GM10248 (cell line): Measurements from ENCODE around the gene VSTM2B.
"Not testable (repeated sequence)": the region's sequence is repeated elsewhere in the genome, so short reads cannot be mapped to it uniquely, and the experiment has no call there.

Source experiments
- CTCF ChIA-PET: fragments of 300-600 bp; sonication (Branson Sonifier 250); formaldehyde crosslinking; extraction: SDS; loops from one replicate; lab custom pipeline; 2021; ENCODE audit warnings: antibody characterized with exemption; lab: Yijun Ruan, JAX
- POLR2A ChIA-PET: fragments of 350-650 bp; sonication (Branson Sonifier 250); formaldehyde crosslinking; extraction: SDS; loops from one replicate; lab custom pipeline; 2020; ENCODE audit warnings: antibody characterized with exemption; lab: Yijun Ruan, JAX
- DNase-seq: peaks from one replicate; pipeline ENCODE4 v3.0.0; 2012; ENCODE audit errors: extremely low spot score
- TF ChIP-seq, protein P1 (sequence below): IDR thresholded peaks from 2 replicates; pipeline ENCODE4 v1.5.1; 2012; ENCODE audit warnings: mild to moderate bottlenecking, low read depth; ENCODE audit errors: extremely low read depth, missing control alignments, control extremely low read depth

The VSTM2B gene

DNA sequence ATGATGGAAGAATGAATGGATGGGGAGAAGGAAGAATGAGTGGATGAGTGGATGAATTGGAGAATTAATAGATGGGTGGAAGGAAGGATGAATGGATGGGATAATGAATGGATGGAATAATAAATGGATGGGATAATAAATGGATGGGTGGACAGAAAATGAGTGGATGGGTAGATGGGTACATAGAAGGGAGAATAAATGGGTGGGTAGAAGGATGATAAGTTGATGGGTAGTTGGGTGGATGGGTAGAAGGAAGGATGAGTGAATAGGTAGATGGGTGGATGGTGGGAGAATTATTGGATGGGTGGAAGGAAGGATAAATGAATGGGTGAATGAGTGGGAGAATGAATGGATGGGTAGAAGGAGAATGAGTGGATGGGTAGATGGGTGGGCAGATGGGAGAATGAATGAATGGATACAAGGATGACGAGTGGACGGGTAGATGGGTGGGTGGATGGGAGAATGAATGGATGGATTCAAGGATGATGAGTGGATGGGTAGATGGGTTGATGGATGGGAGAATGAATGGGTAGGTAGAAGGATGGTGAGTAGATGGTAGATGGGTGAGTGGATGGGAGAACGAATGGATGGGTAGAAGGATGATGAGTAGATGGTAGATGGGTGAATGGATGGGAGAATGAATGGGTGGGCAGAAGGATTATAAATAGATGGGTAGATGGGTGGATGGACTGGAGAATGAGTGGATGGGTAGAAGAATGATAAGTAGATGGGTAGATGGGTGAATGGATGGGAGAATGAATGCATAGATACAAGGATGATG, 15.9 kb downstream of the VSTM2B start:
- ChIA-PET POLR2A (no interaction called here), CTCF (no interaction called here)
- TF ChIP-seq, protein P1, sequence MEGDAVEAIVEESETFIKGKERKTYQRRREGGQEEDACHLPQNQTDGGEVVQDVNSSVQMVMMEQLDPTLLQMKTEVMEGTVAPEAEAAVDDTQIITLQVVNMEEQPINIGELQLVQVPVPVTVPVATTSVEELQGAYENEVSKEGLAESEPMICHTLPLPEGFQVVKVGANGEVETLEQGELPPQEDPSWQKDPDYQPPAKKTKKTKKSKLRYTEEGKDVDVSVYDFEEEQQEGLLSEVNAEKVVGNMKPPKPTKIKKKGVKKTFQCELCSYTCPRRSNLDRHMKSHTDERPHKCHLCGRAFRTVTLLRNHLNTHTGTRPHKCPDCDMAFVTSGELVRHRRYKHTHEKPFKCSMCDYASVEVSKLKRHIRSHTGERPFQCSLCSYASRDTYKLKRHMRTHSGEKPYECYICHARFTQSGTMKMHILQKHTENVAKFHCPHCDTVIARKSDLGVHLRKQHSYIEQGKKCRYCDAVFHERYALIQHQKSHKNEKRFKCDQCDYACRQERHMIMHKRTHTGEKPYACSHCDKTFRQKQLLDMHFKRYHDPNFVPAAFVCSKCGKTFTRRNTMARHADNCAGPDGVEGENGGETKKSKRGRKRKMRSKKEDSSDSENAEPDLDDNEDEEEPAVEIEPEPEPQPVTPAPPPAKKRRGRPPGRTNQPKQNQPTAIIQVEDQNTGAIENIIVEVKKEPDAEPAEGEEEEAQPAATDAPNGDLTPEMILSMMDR, result no peak
- no peak for DNase-seq

DNA sequence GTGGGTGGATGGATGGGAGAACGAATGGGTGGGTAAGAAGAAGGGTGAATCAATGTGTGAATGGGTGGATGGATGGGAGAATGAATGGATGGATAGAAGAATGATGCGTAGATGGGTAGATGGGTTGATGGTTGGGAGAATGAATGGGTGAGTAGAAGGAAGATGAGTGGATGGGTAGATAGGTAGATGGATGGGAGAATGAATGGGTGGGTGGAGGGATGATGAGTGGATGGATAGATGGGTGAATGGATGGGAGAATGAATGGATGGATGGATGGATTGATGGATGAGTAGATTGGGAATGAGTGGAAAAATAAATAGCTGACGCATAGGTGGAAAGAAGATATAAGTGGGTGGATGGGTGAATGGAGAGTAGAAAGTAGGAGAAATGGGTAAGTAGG, 16.5 kb downstream of the VSTM2B start:
- TF ChIP-seq, protein P1, result no peak
- ChIA-PET POLR2A (no interaction called here), CTCF (no interaction called here)
- DNase-seq, result no peak

DNA sequence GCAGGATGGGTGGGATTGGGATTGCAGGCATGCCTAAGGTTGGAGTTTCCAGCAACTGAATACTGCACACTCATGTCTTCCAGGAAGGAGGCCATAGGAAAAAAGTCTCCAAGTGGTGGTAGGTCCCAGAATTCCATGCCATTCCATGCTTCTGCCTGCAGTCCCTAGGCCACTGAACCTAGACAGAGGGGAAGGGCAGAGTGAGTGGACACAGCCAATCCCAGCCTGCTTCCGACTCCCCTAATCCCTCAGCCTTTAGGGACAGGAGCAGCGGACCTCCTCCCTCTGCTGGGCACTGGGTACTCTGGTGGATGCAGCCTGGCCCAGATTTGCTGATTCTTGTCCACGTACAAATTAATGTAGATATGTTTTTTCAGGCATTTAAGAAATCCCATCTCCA, 17.0 kb downstream of the VSTM2B start:
- no peak for DNase-seq
- POLR2A ChIA-PET, result no interaction called here
- CTCF ChIA-PET, result no interaction called here
- TF ChIP-seq, protein P1, result no peak

DNA sequence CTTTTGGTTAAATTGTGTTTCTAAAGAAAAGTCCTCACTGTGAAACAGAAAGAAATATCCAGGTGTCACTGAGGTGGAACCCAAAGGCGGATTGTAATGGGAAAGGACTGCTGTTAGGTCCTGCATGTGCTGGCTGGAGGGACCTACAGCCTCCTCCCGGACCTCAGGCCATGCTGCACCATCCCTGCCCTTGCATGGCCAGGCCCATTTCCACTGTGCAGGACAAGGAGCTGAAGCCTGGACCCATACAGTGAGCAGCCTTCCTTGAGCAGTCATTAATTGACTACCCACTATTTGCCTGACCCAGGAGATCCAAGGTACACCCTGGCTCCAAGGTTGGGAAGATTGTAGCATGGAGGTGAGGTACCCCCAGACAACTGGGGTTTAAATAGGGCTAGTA, 17.6 kb downstream of the VSTM2B start:
- ChIA-PET POLR2A (no interaction called here), CTCF (no interaction called here)
- TF ChIP-seq, protein P1, result no peak
- no peak for DNase-seq

DNA sequence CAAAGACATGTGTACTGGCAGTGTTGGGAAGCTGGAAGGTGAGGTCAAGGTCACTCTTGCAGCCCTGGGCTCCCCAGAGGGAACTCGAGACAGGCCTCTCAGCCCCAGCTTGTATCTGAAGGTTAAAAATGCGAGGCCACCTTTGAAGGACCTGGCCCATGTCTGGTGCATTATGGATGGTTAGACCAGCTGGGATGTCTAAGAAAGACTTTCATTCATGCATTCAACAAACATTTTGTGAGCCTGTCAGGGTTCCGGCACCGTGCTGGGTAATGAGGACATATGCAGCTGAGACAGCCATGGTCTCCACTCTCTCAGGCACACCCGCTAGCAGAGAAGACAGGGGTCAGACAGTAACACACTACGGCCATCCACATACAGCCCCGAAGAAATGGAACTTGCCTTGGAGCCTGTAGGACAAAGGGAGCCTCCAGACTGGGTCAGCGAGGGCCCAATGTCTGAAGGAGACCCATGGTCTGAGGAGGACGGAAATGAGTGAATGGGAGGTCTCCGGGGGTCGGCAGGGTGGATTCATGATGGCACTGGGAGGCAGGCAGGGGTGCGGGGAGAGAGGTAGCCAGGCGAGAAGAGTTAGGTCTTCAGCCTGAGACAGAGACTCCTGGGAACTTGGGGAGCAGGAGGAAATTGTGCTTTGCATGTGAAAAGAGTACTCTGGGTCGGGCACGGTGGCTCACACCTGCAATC, 19.0 kb downstream of the VSTM2B start:
- TF ChIP-seq, protein P1, result no peak
- no peak for DNase-seq
- CTCF ChIA-PET, result no interaction called here
- POLR2A ChIA-PET, result no interaction called here

DNA sequence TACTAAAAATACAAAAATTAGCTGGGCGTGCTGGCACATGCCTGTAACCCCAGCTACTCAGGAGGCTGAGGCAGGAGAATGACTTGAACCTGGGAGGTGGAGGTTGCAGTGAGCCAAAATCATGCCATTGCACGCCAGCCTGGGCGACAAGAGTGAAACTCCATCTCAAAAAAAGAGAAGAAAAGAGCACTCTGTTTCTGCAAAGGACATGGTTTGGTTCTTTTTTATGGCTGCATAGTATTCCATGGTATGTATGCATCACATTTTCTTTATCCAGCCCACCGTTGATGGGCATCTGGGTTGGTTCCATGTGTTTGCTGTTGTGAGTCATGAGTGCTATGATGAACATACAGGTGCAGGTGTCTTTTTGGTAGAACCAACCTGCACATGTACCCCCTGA, 19.7 kb downstream of the VSTM2B start:
- CTCF ChIA-PET, POLR2A ChIA-PET, DNase-seq: not testable (repeated sequence)
